HCT116 (cell line): Measurements from ENCODE around the gene IGDCC3.

Source experiments
- CBX3 ChIP-seq: IDR thresholded peaks from 2 replicates; pipeline ENCODE4 v1.6.1; 2012; ENCODE audit warnings: low read depth
- CEBPB ChIP-seq: IDR thresholded peaks from 2 replicates; pipeline ENCODE4 v1.6.1; 2012; ENCODE audit warnings: low read depth
- EZH2 ChIP-seq: fragments of 200-600 bp; sonication (generic); IDR thresholded peaks from 2 replicates; pipeline ENCODE4 v1.6.1; 2017; ENCODE audit warnings: antibody characterized with exemption, mixed run types
- JUND ChIP-seq: IDR thresholded peaks from 2 replicates; pipeline ENCODE4 v1.6.1; 2012
- POLR2A ChIP-seq: IDR thresholded peaks from 2 replicates; pipeline ENCODE4 v1.7.0; 2011; ENCODE audit warnings: borderline replicate concordance; ENCODE audit not compliant: insufficient read depth, insufficient read length; ENCODE audit errors: extremely low read depth
- POLR2AphosphoS5 ChIP-seq: IDR thresholded peaks from 2 replicates; pipeline ENCODE4 v1.6.1; 2011; ENCODE audit warnings: mild to moderate bottlenecking, low read depth, low read length, moderate library complexity
- RAD21 ChIP-seq: IDR thresholded peaks from 2 replicates; pipeline ENCODE4 v1.6.1; 2012; ENCODE audit warnings: low read depth, mild to moderate bottlenecking
- SIN3A ChIP-seq: IDR thresholded peaks from 2 replicates; pipeline ENCODE4 v1.6.1; 2012; ENCODE audit warnings: low read depth
- SRF ChIP-seq: IDR thresholded peaks from 2 replicates; pipeline ENCODE4 v1.6.1; 2012; ENCODE audit warnings: low read depth
- YY1 ChIP-seq: IDR thresholded peaks from 2 replicates; pipeline ENCODE4 v1.6.1; 2011; ENCODE audit warnings: low read length, low read depth, moderate library complexity, mild to moderate bottlenecking; ENCODE audit not compliant: insufficient replicate concordance; ENCODE audit errors: extremely low read depth
- ZBTB33 ChIP-seq: IDR thresholded peaks from 2 replicates; pipeline ENCODE4 v1.6.1; 2011; ENCODE audit warnings: mild to moderate bottlenecking, low read length, moderate library complexity; ENCODE audit not compliant: insufficient replicate concordance; ENCODE audit errors: extremely low read depth
- ZFX ChIP-seq: fragments of 450-650 bp; IDR thresholded peaks from 2 replicates; pipeline ENCODE4 v1.6.1; 2017
- ZNF274 ChIP-seq: fragments of 200-500 bp; sonication (Bioruptor generic); IDR thresholded peaks from 2 replicates; pipeline ENCODE4 v1.6.1; 2014; ENCODE audit warnings: mild to moderate bottlenecking, low read depth, low read length, inconsistent platforms
- TF ChIP-seq, protein P1 (sequence below), 3 experiments: fragments of 200-600 bp in 1 of 3; sonication (generic) in 1 of 3; IDR thresholded peaks in 2 of 3; conservative IDR thresholded peaks in 1 of 3; 2 replicates each; pipeline ENCODE4 v1.5.1; 2012 to 2017; ENCODE audit warnings: low read depth in 2 of 3, low read length in 2 of 3, antibody characterized with exemption in 1 of 3, borderline replicate concordance in 1 of 3, control low read depth in 1 of 3, mild to moderate bottlenecking in 1 of 3, mixed read lengths in 1 of 3, mixed run types in 1 of 3, moderate library complexity in 1 of 3; ENCODE audit not compliant: insufficient read depth in 1 of 3

GRCh38 chr15:65331811-65332210, 46.0 kb downstream of the IGDCC3 start:
- TF ChIP-seq CBX3 (no peak), EZH2 (no peak), POLR2A (no peak), RAD21 (no peak), JUND (no peak), POLR2AphosphoS5 (no peak), ZNF274 (no peak), YY1 (no peak), ZFX (no peak), SRF (no peak), CEBPB (no peak), SIN3A (no peak), ZBTB33 (no peak)
- TF ChIP-seq, protein P1, sequence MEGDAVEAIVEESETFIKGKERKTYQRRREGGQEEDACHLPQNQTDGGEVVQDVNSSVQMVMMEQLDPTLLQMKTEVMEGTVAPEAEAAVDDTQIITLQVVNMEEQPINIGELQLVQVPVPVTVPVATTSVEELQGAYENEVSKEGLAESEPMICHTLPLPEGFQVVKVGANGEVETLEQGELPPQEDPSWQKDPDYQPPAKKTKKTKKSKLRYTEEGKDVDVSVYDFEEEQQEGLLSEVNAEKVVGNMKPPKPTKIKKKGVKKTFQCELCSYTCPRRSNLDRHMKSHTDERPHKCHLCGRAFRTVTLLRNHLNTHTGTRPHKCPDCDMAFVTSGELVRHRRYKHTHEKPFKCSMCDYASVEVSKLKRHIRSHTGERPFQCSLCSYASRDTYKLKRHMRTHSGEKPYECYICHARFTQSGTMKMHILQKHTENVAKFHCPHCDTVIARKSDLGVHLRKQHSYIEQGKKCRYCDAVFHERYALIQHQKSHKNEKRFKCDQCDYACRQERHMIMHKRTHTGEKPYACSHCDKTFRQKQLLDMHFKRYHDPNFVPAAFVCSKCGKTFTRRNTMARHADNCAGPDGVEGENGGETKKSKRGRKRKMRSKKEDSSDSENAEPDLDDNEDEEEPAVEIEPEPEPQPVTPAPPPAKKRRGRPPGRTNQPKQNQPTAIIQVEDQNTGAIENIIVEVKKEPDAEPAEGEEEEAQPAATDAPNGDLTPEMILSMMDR (IDR thresholded peaks at IDR 0.05 in 2 of 3, conservative IDR thresholded peaks at IDR 0.05 in 1 of 3; ENCODE audit: borderline replicate concordance in 1 of 3, insufficient read depth in 1 of 3, low read depth in 2 of 3, low read length in 2 of 3) = no peak
